ENCODE results near the gene ZNF18. TPM values are rescaled to one million over a fixed set of nuclear protein-coding genes. Genes with fewer than 3 reads are reported as not detected.

The ZNF18 gene
- total and polyA plus RNA-seq, 12 donors = 2.6 to 7.5 (median 4.6) TPM

GRCh38 chr17:11997972-11998233 is 628 bp upstream of the ZNF18 start:
- Histone ChIP-seq H3K36me3 (peaks cover 0 to 4% (median 0%) of the 10 kb centered on the region in 9 donors), H3K27me3 (no peaks in the 10 kb centered on the region), H3K27ac (peak overlapping the region; percentile 44 to 95 (median 90)), H3K9me3 (no peaks in the 10 kb centered on the region), H3K4me1 (peaks cover 0 to 24% (median 11%) of the 10 kb centered on the region in 9 donors), H3K4me3 (peak overlapping the region; percentile 52 to 96 (median 81))
- intact Hi-C loops (cut with DNase I) = loop anchor here in 1 of 10 donors (10.0 kb wide), 1 partner anchor 107 kb away; no protein-coding TSS in a partner anchor
- 57 to 65% methylated on average over 4 of the region's 4 CpGs for WGBS, 2 donors
- DNase-seq = no peak
- ATAC-seq = no peak
- TF ChIP-seq CTCF (IDR thresholded peaks at IDR 0.05) = no peak

GRCh38 chr17:11996722-11997146 is 541 bp downstream of the ZNF18 start:
- intact Hi-C loops (cut with DNase I) = loop anchor here in 1 of 10 donors (10.0 kb wide), 1 partner anchor 108 kb away; no protein-coding TSS in a partner anchor
- TF ChIP-seq CTCF (IDR thresholded peaks at IDR 0.05) = peak in 1 of 9 donors; percentile 29
- DNase-seq (peak in 1 of 2 donors; percentile 40), ATAC-seq (peak in 7 of 8 donors; percentile 10 to 46 (median 30))
- H3K36me3 ChIP-seq = peaks cover 0 to 16% (median 4%) of the 10 kb centered on the region in 9 donors
- peak overlapping the region; percentile 72 to 96 (median 81) for H3K4me3 ChIP-seq
- H3K27ac ChIP-seq = peak overlapping the region; percentile 44 to 95 (median 90)
- WGBS, 2 donors = 0% methylated on average over 14 of the region's 14 CpGs
- no peaks in the 10 kb centered on the region for H3K9me3 ChIP-seq
- peaks cover 0 to 24% (median 11%) of the 10 kb centered on the region in 9 donors for H3K4me1 ChIP-seq
- H3K27me3 ChIP-seq = no peaks in the 10 kb centered on the region

GRCh38 chr17:11991461-11991860 is 5.8 kb downstream of the ZNF18 start:
- Histone ChIP-seq H3K4me3 (no peak overlapping the region), H3K4me1 (peaks cover 0 to 21% (median 12%) of the 10 kb centered on the region in 9 donors), H3K36me3 (peaks cover 0 to 59% (median 15%) of the 10 kb centered on the region in 9 donors), H3K27ac (no peak overlapping the region), H3K9me3 (no peaks in the 10 kb centered on the region), H3K27me3 (no peaks in the 10 kb centered on the region)
- WGBS, 2 donors = 68% methylated on average over 4 of the region's 4 CpGs
- intact Hi-C loops (cut with DNase I) = loop anchor here in 1 of 10 donors (10.0 kb wide), 1 partner anchor 113 kb away; no protein-coding TSS in a partner anchor
- DNase-seq (no peak), ATAC-seq (no peak)
- TF ChIP-seq CTCF (IDR thresholded peaks at IDR 0.05) = no peak

GRCh38 chr17:11990363-11990983 is 6.8 kb downstream of the ZNF18 start:
- Histone ChIP-seq H3K27ac (no peak overlapping the region), H3K36me3 (peaks cover 0 to 64% (median 16%) of the 10 kb centered on the region in 9 donors), H3K9me3 (no peaks in the 10 kb centered on the region), H3K27me3 (no peaks in the 10 kb centered on the region), H3K4me3 (no peak overlapping the region), H3K4me1 (peaks cover 0 to 16% (median 4%) of the 10 kb centered on the region in 9 donors)
- intact Hi-C loops (cut with DNase I) = loop anchor here in 1 of 10 donors (10.0 kb wide), 1 partner anchor 114 kb away; no protein-coding TSS in a partner anchor
- no peak for TF ChIP-seq CTCF (IDR thresholded peaks at IDR 0.05)
- WGBS, 2 donors = 77 to 87% methylated on average over 7 of the region's 7 CpGs
- DNase-seq (no peak), ATAC-seq (no peak)
